COR-L47 (cell line): Measurements from ENCODE around the gene PWWP2B.

ENCODE experiments used
- DNase-seq: peaks from one replicate; lab custom pipeline; 2025; lab: John Stamatoyannopoulos, UW

PWWP2B gene

GRCh38 chr10:132420469-132420980 is 23.5 kb downstream of the PWWP2B start:
- no peak for DNase-seq

GRCh38 chr10:132420981-132421846 is 24.2 kb downstream of the PWWP2B start:
- no peak for DNase-seq

GRCh38 chr10:132421847-132422751 is 25.1 kb downstream of the PWWP2B start:
- DNase-seq: peak; percentile 63

GRCh38 chr10:132422903-132423825 is 26.2 kb downstream of the PWWP2B start:
- no peak for DNase-seq

GRCh38 chr10:132423966-132424861 is 27.2 kb downstream of the PWWP2B start:
- no peak for DNase-seq

GRCh38 chr10:132425029-132425756 is 28.2 kb downstream of the PWWP2B start:
- no peak for DNase-seq

GRCh38 chr10:132425757-132426155 is 28.8 kb downstream of the PWWP2B start:
- no peak for DNase-seq

GRCh38 chr10:132427006-132427771 is 30.2 kb downstream of the PWWP2B start:
- DNase-seq: no peak

- DNase-seq: no peak
Measured at GRCh38 chr10:132427939-132428367, 31.0 kb downstream of the PWWP2B start.

GRCh38 chr10:132428486-132428995 is 31.5 kb downstream of the PWWP2B start:
- no peak for DNase-seq

GRCh38 chr10:132429281-132430230 is 32.6 kb downstream of the PWWP2B start:
- DNase-seq: peak; percentile 71

GRCh38 chr10:132430231-132430743 is 33.3 kb downstream of the PWWP2B start:
- no peak for DNase-seq

GRCh38 chr10:132430861-132431271 is 33.9 kb downstream of the PWWP2B start:
- DNase-seq: no peak

- DNase-seq: no peak
Measured at GRCh38 chr10:132431537-132432175, 34.7 kb downstream of the PWWP2B start.

- no peak for DNase-seq
Measured at GRCh38 chr10:132432176-132432540, 35.2 kb downstream of the PWWP2B start.

GRCh38 chr10:132433671-132434340 is 36.8 kb downstream of the PWWP2B start:
- no peak for DNase-seq
